Activated CD8-positive, alpha-beta memory T cell treated with anti-CD3 and anti-CD28 coated beads for 24 hours (primary cell): ENCODE results near the gene SPDL1.

Experiments
- DNase-seq: peaks from one replicate; pipeline ENCODE4 v3.0.0-alpha.2; 2020

Gene SPDL1, protein sequence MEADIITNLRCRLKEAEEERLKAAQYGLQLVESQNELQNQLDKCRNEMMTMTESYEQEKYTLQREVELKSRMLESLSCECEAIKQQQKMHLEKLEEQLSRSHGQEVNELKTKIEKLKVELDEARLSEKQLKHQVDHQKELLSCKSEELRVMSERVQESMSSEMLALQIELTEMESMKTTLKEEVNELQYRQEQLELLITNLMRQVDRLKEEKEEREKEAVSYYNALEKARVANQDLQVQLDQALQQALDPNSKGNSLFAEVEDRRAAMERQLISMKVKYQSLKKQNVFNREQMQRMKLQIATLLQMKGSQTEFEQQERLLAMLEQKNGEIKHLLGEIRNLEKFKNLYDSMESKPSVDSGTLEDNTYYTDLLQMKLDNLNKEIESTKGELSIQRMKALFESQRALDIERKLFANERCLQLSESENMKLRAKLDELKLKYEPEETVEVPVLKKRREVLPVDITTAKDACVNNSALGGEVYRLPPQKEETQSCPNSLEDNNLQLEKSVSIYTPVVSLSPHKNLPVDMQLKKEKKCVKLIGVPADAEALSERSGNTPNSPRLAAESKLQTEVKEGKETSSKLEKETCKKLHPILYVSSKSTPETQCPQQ

DNA sequence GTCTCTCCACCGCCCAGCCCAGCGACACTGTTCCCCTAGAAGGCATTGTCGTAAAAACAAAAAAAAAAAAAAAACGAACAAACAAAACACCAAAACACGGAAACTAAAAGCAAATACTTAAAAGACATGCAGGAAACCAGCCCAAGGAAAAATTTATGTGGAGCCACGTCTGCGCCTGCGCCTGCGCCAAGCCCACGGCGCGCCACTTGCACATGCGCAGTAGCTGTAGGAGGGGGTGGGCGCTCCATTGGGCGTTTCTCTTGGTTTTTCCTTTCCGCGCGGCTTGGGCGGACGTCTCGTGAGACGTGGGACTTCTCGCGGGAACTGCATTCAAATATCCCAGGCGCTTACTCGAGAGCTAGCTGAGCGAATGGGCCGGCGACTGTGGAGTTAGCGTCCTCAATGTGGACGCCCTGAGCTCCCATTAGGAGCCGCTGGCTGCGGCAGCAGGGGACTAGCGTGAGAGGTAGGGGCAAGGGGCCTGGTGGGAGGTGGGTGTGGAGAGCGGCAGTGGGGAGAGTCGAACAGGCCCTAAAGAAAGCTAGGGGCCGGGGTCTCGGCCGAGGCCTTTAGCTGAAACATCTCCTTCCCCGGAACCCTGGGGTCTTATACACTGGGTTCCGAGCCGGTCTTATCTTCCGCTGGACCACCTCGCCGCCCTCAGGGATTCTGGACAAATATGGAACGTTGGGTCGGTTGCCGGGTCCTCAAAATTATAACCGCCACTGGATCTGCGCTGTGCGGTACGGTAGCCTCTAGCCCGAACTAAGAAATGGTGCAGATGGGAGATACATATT, at the start of gene SPDL1:
Gene SPDL1 (plus strand): TSS at position 350 of the 797 bp plus-strand sequence. CDS start 4,644 bp downstream, outside the sequence.
- DNase-seq: peak; percentile 97

DNA sequence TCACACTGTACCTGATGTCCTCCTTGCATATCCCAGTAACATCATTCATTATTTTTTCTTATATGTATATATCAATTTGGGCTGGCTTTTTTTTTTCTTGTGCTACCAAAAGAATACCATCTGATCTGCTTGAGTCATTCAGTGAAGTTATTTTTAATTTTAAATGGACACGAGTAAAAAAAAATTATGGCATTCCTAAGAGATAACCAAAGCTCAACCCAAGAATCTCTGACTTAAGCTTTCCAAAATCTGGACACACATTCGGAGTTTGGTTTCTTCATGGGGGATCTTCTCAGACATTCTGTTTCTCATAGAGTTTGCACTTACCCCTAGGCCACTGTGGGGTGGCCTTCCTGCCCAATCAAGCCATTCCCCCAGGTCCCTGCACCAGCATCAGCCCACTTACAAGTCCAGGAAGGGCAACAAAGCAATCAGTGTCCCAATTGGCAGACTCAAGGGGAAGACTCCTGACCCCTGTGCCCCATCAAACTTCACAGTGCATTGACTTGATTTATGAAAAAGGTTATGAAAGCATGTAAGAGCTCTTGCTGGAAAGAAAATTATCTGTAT, 49.2 kb upstream of the SPDL1 start:
- no peak for DNase-seq

DNA sequence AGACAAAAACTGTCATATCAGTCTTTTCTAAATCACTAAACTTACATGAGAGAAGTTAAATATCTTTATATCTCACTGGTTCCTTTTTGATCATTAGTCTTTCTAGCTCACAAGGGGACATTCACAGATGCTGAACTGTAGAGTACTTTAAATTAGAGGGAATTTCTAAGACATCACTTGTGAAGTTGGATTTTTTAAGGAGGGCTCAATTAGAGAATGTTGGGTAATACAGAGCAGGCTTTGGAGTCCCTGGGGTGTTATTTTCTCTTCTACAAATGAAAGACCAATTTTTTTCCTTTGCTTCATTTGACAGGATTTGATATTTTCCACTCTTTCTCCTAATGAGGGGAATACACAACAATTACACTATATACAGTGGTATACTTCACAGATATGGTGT, 48.6 kb upstream of the SPDL1 start:
- no peak for DNase-seq

DNA sequence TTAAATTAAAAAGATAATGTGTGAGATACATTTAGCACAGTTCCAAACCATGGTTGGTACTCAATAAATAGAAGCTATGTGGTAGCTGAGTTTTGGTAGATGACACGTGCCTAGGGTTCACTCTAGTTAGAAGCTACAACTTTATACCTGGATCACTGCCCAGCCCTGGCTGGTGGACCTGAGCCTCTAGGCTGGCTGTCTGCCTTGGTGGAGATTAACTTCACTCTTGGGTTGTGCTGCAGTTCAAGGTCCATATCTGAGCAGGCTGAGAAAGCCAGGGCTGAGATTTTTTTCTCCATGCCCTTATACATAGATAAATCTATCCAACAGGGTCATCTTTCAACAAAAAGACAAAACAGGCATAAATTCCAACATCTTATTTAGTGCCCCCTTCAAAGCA, 44.6 kb upstream of the SPDL1 start:
- no peak for DNase-seq

DNA sequence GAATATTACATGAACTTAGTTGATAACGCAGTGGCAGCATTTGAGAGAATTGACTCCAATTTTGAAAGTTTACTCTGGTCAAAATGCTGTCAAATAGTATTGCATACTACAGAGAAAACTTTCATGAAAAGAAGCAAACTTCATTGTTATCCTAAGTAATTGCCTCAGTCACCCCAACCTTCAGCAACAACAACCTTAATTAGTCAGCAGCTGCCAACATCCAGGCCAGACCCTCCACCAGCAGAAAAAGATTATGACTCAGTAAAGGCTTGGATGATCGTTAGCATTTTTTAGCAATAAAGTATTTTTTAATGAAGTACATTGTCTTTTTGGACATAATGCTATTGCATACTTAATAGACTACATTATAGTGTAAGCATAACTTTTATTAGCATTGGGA, 40.8 kb upstream of the SPDL1 start:
- no peak for DNase-seq

DNA sequence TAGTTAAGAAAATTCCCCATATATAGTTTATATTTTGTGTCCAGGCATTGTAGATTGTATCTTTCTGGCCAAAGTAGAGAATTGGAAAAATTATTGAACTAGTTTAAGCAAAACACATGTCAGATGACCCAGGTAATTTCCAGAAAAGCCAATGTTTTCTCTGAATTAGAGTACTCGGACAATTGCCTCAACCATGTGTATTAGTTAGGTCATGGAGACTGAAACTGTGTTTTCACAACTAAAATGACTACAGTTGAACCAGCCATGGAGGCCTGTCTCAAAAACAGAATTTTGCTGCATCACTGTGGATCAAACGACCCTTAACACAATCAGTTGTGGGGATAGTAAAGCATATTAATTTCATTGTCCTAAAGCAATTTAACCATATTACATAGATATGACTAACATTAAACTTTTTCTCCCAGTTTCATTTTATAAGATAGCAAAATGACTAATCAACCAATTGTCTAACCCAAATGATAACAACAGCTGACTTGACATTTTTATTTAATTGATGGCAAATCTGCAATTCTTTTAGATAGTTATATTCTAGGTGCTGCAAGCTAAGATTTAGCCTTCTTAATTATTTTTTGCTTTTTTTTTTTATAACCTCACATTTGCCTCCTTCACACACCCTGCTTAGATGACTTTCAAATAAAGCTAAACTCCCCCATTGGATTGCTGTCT, 39.2 kb upstream of the SPDL1 start:
- no peak for DNase-seq

DNA sequence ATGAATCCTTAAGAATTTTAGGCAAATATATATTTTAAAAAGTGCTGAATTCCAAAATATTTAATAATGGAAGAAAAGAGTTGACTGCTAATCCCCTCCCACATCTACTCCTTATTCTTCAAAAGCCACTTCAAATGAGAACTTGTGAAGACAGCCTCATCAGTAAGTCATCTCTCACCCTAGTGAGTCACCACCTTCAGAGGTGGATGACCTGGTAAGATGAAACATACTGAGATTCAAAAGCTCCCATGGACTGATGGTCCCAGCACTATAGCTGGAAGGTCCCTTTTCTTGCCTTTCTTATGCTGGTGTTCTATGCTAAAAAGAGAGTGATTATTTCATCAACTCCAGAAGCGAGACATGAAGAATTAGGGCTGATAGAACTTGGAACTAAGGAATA, 37.8 kb upstream of the SPDL1 start:
- DNase-seq: no peak

DNA sequence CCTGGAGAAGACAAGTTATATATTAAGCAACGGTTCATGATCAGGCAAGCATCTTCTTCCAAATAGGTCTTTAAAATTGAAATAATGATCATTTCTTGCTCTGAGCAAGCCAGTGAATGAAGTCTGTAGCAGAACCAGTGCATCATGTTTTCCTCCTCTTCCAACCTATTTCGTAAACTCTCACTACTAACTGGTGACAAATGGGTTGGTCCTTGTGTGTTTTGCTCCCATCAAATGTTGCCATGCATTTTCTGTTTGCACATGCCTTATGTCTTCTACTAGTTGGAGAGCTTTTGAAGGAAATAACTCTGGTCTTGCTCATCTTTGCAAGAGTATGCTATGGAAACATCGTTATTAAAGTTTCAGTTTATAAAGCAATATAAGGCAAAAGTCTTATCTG, 37.2 kb upstream of the SPDL1 start:
- DNase-seq: no peak

DNA sequence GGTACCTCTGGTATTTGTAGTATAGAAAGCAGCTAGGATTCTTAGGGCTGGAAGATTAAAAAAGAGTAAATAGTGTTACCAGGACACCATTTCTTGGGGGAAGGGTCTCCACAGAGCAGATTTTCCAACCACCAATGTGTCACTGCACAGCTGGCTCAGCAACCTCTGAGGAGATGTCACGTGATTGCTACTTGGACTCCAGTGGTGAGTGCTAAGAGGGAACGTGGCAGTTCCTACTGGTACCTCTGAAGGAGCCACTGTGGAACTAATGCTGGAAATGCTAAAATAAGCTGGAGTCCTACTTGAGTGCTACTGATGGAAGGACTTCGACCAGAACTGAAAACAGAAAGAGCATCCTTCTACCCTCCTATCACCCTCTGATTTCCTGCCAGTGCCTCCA, 36.1 kb upstream of the SPDL1 start:
- DNase-seq: no peak

DNA sequence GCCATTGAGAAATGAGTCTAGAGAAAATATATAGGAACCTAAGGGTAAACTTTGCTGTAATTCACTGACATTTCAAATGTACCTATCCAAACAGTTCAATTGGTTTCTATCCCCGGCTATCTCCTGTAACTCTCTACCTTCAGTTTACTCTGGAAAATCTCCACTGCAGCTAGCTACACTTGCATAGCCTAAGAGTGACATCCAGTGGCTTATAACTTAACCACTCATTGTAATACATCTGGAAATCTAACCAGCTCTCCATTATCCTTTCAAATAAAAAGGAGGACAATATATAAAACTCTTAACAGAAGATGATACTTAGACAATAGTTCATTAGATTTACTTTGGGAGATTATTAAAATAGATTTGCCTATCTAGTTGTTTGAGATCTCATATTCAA, 35.3 kb upstream of the SPDL1 start:
- DNase-seq: no peak

DNA sequence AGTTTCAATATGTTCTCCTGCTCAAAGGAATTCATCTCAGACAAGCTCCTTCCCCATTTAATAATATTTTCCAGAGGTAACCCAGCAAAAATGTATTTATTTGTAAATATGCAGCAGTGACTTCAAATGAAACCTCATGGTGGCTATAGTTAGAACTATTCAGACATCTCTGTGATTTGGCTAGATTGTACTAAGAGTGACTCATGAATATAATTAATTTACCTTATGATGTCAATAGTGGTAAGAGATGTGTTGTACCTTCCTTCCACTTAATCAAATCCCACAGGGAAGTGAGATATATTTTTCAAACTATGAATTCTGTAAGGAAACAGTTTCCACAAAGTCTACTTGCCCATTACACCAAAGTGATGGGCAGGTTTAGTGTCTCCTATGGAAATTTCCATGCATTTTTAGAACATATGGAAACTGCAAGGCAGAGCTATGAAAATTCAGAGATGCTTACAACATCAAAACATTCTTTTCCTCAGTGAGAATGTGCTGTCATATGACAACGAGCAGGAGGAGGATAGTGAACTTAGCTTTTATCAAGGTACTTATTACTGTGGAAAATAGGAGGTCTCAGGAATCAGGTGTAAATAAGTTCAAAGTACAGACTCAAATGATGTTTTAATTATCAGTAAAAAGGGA, 34.0 kb upstream of the SPDL1 start:
- no peak for DNase-seq

DNA sequence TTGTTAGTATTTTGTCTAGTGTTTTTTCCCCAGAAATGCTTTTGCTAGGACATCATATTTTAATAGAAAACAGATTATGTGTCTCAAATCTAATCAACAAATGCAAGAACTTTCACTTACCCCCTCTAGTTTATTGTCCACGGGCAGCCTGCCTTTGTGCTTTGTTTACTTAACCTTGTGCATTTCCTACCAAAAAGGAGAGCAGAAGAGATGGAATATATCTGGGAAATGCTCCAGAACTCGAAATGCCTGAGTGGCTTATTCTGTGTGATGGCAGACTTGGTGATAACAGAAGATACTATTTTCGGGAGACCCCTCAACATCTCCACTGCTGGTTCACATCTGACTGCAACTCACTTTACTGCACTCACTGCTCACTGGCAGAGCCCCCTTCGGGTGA, 33.3 kb upstream of the SPDL1 start:
- DNase-seq: no peak

DNA sequence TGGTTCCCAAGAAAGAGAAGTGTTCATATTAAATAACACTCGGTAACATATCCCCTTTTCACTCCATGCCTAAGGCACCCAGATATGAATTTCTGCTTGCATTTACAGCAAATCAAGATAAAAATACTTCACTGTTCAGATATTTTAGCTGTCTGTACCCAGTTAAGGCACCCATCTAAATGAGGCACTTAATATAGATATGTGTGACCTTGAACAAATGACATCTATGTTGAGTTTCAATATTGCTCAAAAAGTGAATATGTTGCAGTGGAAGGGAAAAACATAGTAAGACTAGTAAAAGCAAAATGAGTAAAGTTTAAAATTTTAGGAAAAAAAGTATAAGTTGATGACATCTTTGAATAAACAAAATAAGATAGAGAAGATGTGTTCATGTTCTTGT, 32.4 kb upstream of the SPDL1 start:
- no peak for DNase-seq

DNA sequence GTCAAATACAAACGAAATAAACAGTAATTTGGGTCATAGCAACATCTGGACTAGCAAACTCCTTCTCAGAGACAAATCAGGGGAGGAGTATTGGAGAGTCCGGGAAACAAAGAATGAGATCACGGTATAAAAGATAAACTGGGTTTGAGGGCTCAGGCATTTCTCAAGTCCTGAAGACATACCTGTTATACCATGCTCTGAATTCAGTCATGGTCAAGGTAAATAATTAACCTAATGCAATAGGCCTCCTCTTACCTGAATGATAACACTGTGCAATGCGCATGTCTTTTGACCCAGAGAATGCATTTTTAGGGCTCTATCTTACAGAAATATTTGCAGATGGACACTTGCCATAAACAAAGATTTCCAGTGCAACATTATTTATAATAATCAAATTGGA, 31.9 kb upstream of the SPDL1 start:
- no peak for DNase-seq

DNA sequence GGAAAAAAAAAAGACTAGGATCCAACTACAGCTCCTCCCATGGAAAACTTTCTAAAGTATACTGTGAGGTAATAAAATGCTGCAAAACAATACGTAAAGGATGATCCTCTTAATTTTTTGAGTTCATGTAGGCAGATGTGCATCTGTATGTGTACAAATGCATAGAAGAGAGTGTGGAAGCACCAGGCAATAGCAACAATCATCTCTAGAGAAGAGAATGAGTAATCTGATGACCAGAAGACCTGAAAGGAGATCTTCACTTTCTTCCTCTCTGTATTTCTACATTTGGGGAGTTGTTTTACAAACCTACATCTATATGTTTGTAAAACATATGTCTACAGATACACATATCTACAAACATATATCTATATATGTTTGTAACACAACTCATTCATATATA, 29.3 kb upstream of the SPDL1 start:
- no peak for DNase-seq

DNA sequence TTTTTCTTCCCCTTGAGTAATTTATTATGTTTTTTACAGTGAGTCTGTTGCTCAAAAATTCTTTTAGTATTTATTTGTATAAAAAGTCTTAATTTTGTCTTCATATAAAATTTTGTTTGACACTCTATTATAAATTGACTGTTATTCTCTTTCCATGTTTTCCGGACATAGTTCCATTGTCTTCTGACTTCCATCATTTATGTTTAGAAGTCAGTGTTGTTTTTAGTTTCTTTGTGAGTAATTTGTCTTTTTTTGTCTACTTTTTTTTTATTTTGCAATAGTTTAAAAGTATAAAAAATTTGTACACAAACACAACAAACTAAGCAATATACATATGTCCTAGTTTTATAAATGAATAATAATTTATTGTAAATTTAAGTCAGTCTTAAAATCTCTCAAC, 25.7 kb upstream of the SPDL1 start:
- no peak for DNase-seq

DNA sequence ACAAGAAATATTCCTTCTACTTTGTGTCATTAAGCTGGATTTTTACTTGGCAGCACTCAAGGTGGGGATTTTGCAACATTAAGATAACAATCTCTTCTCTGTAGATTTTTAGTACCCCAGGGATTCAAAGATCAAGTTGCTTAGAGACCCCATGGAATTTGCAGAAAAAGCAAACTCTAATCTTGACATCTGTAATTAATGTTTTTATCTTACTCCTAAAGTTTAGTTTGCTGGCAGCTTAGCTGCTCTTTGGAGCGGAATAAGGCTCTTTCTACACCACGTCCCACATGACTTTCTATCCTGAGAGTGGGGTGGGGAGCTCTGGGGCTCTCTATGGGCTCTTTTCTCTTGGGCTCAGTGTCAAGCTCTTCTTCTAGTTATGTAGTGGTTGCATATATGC, 21.7 kb upstream of the SPDL1 start:
- DNase-seq: no peak

DNA sequence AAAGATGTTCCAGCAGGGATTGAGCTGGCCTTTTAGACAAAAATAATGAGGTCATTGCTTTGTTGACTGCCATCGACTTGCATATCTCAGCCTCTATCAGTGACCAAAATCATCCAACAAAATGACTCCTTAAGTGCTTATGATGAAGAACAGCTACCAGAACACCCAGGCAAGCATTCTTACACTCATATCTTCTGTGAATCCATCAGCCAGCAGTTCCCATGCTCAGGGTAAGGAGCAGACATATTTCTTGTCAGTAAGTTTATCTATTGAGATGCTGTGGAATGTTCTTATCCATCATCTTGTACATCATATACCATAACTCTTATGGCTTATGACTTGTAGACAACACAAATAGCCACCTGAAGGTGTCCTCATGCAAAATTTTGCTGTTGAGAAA, 20.2 kb upstream of the SPDL1 start:
- no peak for DNase-seq

DNA sequence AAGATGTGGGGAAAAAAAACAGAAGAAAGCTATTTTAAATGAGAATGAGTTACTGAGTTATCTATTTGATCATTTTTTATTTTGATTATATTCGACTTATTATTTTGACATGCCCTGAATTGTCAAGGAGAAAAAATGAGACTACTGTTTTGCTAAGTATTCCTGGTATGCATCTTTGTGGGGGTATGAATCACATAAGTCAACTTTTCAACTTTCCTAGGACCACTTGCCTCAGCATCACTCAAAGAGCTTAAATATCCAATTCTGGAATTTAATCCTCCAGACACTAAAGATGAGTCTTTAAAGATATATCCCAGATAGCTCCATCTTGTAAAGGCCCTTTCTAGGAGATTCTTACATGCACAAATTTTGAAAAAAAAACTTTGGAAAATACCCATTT, 17.4 kb upstream of the SPDL1 start:
- DNase-seq: no peak

DNA sequence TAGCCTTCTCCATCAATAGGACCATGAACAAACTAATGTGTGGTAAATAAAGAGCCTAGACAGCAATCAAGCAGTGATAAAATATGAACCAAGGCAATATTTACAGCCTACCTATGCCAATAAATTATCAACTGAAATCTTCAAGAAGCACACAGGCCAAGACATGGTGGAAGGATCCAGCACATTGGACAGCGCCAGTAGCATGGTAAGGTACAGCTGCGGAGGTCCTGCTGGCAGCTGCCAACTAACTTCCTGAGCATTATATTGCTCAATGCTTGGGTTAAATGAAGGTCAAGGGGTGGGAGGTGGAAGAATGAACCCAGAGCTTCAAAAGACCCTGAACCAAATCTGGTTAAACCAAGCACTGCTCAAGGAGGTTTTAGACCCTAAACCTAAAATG, 16.5 kb upstream of the SPDL1 start:
- DNase-seq: no peak

DNA sequence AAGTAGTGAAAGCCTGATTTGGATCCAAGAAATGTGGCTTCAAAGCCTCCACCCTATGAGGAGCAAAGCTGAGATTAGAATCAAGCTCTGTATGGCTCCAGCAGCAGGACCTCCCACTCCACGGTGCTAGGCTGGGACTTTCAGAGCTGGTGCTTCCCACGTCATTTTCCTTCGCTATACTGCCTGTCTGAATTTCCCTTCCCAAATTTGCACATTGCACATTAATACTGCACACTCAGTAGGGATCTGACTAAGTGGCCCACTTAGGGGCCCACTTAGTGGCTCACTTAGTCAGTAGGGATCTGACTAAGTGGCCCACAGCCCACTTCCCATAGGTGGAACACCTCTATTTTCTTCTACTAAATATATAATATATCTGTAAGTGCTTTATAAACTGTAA, 14.1 kb upstream of the SPDL1 start:
- DNase-seq: no peak

DNA sequence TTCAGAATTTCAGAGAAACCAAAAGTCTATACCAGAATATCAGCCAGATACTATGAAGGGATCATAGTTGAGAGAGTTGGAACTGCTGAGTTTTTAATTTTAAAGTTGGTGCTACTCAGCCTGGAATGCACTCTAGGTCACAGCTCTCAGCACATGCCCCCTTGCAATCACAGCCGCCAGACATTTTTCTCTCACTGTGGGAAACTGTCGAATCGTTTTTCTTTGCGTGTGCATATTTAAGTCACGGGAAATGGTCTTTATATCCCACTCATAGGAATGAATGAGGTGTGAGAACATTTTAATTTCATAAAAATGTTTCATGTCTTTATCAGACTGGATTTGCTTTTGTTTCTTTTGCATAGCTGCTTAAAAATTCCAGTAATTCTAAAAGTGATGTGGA, 12.2 kb upstream of the SPDL1 start:
- DNase-seq: no peak
